ENCODE measurements around the gene SPATA21.

The SPATA21 gene

DNA sequence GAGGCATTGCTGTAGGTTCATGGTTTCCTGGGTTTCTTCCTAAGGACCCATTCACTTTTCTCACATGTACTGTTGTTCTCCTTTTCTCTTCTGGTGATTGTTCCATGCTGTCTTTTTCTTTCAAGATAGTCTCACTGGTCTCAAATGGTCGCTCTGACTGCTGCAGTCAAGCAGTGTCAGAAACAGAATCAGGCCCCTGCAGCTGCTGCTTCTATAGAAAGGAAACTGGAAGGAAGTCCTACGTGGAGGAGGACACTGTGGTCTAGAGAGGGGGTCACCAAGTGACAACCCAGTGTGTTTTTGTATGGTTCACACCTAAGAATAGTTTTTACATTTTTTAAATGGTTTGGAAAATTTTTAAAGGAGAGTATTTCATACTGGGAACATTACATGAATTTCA, 5.7 kb upstream of the SPATA21 start:
- no peak for FAIRE-seq
- TF ChIP-seq POLR2A (IDR thresholded peaks at IDR 0.05; ENCODE audit: low read depth, low read length): no peak

DNA sequence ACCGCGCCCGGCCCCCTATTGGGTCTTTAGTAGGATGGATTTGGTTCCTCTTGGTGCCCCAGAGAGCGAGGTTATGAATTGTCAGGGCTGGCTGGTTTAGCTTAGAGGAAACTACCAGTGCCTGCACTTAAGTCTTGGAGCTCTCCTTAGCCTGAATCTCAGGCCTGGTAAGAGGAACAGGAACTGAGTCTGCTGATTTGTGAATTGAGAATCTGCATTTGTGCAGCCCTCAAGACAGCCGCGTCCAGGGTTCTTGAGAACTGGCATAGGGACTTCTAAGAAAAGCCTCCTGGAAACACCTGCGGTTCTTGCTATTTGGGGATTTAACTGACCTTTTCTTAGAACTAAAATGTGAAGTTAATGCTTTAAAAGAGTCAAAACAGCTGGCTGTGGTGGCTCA, 5.0 kb upstream of the SPATA21 start:
- DNase-seq (ENCODE audit: insufficient read length, low spot score) (no peak), FAIRE-seq (no peak)
- no peak for TF ChIP-seq POLR2A (IDR thresholded peaks at IDR 0.05; ENCODE audit: low read depth, low read length)

More for the DNA sequence above, 5.7 kb upstream of the SPATA21 start:
- no peak for DNase-seq (ENCODE audit: insufficient read length, low spot score)

DNA sequence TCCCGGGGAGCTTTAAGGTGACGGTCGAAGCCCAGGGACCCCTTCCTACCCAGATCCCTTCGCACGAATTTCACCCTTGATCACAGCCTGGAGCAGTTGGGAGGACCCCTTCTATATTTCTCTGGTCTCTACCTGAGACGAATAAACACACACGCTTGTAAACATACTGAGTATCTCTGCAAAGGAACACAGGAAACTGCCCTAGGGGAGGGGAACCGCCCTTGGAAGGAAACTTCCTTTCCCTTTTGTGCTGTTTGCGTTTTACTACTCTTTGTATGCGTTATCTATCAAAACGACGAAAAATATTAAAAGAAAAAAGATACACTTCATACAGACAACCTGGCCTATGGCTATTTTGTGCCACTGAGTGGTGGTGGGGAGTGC, 4.0 kb upstream of the SPATA21 start:
- FAIRE-seq: no peak
- no peak for TF ChIP-seq POLR2A (IDR thresholded peaks at IDR 0.05; ENCODE audit: low read depth, low read length)
- no peak for DNase-seq (ENCODE audit: insufficient read length, low spot score)

DNA sequence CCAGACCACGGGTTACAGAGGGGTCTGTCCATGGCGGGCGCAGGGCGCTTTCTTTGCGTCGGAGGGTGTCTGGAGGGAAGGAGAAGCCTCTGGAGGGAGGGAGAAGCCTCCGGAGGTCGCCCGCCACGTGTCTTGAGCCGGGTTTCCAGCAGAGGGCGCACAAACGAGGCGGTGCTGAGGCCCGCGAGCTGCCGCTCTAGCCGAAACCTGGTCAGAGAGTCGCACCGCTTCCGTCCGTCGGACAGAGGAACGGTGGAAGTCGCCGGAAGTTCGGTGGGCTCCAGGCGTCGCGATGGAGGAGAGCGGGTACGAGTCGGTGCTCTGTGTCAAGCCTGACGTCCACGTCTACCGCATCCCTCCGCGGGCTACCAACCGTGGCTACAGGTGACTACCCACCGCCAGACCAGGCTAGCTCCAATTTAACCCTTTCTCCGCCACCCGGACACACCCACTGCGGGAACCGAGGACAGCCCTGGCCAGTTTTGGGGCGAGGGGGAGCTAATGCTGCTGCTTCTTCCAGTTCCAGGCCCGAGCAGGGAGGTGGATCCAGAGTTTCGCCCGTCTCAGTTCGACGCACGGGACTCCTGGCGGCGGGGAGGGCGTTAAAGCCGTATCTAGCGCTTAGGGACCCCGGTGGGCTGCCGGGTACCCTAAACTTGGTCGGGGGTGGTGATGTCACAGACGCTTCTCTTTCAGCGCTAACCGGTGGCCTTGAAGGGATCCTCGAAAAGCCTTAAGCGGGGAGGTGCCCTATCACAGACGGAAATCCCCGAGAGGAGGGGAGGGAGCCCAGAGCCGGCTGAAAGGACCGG, 3.5 kb upstream of the SPATA21 start, which contains the start of gene NECAP2:
TSS of gene NECAP2 (plus strand) at position 255 of the 812 bp plus-strand sequence. CDS start at position 293, 38 bp downstream.
- FAIRE-seq (peak; percentile 79), DNase-seq (ENCODE audit: insufficient read length, low spot score) (peak; percentile 71)
- peak; percentile 88 for TF ChIP-seq POLR2A (IDR thresholded peaks at IDR 0.05; ENCODE audit: low read depth, low read length)

DNA sequence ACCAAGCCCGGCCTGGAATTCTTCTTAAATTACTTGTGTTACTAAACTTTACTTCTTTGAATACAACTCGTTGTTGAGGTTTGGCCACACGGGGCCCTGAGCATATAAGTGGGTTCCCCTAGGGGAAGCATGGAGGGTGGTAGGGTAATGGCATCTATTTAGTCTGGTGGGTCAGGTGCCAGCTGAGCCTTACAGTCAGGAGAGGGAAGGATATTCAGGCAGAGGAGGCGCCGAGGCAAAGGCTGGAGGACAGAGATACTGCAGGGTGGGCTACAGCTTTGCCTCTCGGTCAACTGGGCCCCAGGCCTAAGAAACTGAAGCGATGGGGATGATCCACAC, 2.9 kb upstream of the SPATA21 start:
- no peak for TF ChIP-seq POLR2A (IDR thresholded peaks at IDR 0.05; ENCODE audit: low read depth, low read length)

DNA sequence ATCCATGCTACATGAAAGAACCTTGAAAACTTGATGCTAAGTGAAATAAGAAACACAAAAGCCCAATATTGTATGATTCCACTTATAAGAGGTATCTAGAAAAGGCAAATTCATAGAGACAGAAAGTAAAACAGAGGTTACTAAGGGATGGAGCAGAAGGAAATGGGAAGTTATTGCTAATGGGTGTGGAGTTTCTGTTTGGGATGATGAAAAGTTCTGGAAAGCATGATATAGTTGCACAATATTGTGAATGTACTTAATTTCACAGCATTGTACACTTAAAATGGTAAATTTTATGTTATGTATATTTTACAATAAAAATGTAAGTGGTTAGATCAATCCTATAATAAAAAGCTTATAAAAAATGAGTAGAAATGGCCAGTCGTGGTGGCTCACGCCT, 1.7 kb upstream of the SPATA21 start:
- DNase-seq (ENCODE audit: insufficient read length, low spot score): no peak
- TF ChIP-seq POLR2A (IDR thresholded peaks at IDR 0.05; ENCODE audit: low read depth, low read length): no peak
- FAIRE-seq: no peak

More for the DNA sequence above, 2.9 kb upstream of the SPATA21 start:
- DNase-seq (ENCODE audit: insufficient read length, low spot score) (no peak), FAIRE-seq (no peak)

DNA sequence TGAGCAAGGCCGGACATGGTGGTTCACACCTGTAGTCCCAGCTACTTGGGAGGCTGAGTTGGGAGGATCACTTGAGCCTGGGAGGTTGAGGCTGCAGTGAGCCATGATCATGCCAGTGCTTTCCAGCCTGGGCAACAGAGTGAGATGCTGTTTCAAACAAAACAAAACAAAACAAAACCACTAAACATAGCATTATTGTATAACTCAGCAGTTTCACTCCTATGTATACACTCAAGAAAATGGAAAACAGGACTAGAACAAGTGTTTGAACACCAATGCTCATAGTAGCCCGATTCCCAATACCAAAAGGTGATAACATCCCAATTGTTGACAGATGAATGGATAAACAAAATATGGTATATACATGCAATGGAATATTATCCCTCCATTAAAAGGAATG, 1.3 kb upstream of the SPATA21 start:
- DNase-seq (ENCODE audit: insufficient read length, low spot score): no peak
- TF ChIP-seq POLR2A (IDR thresholded peaks at IDR 0.05; ENCODE audit: low read depth, low read length): no peak
- no peak for FAIRE-seq

DNA sequence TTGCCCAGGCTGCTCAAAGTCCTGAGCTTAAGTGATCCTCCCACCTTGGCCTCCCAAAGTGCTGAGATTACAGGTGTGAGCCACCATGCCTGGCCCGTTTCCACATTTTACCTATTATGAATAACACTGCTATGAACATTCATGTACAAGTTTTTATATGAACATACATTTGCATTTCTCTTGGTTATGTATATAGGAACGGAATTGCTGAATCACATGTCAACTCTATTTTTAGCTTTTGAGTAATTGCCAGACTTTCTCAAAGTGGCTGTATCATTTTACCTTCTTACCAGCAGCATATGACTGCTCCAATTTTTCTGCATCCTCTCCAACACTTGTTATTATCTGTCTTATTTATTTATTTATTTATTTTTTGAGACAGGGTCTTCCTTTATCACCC, 2.7 kb downstream of the SPATA21 start:
- no peak for TF ChIP-seq POLR2A (IDR thresholded peaks at IDR 0.05; ENCODE audit: low read depth, low read length)

DNA sequence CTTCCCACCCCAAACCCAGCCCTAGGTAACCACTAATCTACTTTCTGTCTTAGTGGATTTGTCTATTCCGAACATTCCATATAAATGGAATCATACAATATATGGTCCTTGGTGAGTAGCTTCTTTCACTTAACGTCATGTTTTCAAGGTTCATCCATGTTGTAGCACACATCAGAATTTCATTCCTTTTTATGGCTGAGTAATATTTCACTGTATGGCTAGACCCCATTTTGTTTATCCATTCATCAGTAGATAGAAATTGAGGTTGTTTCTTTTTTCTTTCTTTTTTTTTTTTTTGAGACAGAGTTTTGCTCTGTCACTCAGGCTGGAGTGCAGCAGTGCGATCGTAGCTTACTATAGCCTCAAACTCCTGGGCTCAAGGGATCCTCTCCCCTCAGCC, 3.2 kb downstream of the SPATA21 start:
- no peak for FAIRE-seq

More for the DNA sequence above, 2.7 kb downstream of the SPATA21 start:
- no peak for FAIRE-seq
- no peak for DNase-seq (ENCODE audit: insufficient read length, low spot score)

DNA sequence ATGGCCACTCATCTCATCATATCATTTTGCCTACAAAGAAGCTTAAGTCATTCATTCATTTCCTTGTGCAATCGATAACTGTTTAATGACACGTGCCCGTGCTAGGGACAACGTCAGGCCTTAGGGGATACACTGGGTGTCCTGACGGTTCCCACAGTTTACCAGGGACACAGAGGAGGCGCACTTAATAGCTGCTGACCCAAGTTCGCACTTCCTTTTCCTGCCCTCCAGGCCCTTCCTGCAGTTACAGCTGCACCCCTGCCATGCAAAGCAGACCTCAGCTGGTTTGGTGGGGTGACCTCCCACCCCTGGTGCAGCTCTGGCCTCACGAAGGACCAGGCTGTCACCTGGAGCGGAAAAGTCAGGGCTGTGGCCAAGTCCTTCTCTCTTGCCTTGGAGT, 4.2 kb downstream of the SPATA21 start:
- FAIRE-seq: no peak
- TF ChIP-seq POLR2A (IDR thresholded peaks at IDR 0.05; ENCODE audit: low read depth, low read length): no peak
- DNase-seq (ENCODE audit: insufficient read length, low spot score): no peak

More for the DNA sequence above, 3.2 kb downstream of the SPATA21 start:
- no peak for TF ChIP-seq POLR2A (IDR thresholded peaks at IDR 0.05; ENCODE audit: low read depth, low read length)
- no peak for DNase-seq (ENCODE audit: insufficient read length, low spot score)

DNA sequence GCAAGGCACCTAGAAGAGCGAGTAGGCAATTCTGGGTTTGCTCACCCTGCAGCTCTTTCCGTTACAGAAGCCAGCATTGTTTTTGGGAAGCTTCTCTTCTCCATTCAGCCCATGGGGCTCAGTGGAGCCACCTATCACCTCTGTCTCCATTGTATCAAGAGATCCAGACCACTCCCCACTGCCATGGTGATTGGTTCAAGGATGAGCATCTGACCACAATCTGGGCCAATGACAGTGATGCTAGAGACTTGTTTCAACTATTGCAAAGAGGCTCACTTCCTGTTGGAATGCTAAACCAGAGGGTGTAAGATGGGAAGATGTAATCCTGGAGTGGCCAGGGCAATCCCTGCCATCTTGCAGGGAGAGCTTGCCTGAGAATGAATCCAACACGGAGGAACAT, 6.6 kb downstream of the SPATA21 start:
- FAIRE-seq (no peak), DNase-seq (ENCODE audit: insufficient read length, low spot score) (no peak)
- no peak for TF ChIP-seq POLR2A (IDR thresholded peaks at IDR 0.05; ENCODE audit: low read depth, low read length)

DNA sequence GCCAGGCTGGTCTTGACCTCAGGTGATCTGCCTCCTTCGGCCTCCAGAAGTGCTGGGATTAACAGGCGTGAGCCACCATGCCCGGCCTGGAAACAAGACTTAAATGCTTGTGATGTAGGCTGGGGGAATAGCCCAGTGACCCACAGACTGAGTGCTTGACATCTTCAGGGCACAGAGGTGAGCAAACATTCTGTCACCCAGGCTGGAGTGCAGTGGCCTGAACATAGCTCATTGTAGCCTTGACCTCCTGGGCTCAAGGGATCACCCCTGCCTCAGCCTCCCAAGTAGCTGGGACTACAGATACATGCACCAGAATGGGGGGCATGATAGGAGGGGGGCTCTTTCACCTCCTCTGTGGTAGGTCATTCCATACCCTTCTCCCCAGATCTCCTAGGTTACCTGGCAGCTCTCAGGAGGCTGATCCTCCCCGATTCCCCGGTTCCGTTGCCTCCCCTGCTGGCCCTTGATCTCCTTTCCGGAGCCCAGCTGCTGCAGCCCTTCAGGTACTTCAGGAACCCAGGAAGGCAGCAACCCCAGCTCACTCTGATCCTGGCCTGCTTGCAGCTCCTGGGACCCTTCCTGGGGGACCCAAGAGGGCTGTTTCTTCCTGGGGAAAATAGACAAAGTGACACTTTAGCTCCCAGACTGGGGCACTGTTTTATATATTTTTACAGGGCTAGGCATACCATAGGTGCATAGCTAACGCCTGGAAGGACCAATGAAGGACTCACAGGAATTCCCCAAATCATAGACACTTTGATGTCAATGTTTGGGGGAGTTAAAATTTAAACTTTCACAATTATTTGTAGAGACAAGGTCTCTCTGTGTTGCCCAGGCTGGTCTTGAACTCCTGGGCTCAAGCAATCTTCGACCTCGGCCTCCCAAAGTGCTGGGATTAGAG, 11.8 kb downstream of the SPATA21 start:
- TF ChIP-seq POLR2A (IDR thresholded peaks at IDR 0.05; ENCODE audit: low read depth, low read length): no peak
- FAIRE-seq: no peak
- no peak for DNase-seq (ENCODE audit: insufficient read length, low spot score)

DNA sequence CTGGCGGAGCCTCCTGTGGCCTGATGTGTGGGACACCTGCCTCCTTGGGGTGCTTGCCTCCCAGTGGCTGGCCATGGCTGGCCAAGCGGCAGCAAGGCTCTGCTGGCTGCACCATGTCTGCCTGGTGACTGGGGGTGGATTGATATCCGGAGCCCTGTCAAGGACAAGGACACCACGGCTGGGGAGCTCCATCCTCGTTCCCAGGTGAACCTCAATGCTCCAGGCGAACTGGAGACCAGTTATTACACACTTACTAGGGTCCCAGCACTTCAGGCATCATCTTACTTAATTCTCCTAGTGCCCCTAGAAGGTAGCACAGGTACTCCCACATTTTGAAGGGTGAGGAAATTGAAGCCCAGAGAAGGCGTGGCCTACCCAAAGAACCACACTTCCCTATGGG, 15.2 kb downstream of the SPATA21 start:
- no peak for TF ChIP-seq POLR2A (IDR thresholded peaks at IDR 0.05; ENCODE audit: low read depth, low read length)
- FAIRE-seq: no peak
- no peak for DNase-seq (ENCODE audit: insufficient read length, low spot score)

DNA sequence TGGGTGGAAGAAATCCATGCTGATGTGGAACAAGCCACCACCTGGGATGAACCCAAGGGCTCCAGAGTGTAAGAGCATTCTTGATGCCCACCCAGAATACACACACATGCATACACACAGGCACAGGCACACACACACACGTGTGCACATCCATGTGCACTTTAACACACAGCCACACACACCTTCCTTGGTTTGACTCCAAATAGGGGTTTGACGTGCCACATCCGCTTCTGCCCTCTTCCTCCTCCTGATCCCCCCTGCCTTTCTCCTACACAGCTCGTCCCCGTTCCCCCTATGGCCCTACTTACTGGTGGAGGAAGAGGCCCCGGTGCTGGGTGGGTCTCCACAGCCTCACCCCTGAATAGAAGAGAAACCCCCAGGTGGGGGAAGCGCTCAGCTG, 16.0 kb downstream of the SPATA21 start:
- DNase-seq (ENCODE audit: insufficient read length, low spot score) (no peak), FAIRE-seq (no peak)
- no peak for TF ChIP-seq POLR2A (IDR thresholded peaks at IDR 0.05; ENCODE audit: low read depth, low read length)
